ENCODE data around the gene ASTL. TPM values are rescaled to one million over a fixed set of nuclear protein-coding genes. Genes with fewer than 3 reads are reported as not detected.
"Not testable (repeated sequence)": the region's sequence is repeated elsewhere in the genome, so short reads cannot be mapped to it uniquely, and the experiment has no call there.

Gene ASTL
- polyA plus RNA-seq, 1 donor, result 0.04 TPM

DNA sequence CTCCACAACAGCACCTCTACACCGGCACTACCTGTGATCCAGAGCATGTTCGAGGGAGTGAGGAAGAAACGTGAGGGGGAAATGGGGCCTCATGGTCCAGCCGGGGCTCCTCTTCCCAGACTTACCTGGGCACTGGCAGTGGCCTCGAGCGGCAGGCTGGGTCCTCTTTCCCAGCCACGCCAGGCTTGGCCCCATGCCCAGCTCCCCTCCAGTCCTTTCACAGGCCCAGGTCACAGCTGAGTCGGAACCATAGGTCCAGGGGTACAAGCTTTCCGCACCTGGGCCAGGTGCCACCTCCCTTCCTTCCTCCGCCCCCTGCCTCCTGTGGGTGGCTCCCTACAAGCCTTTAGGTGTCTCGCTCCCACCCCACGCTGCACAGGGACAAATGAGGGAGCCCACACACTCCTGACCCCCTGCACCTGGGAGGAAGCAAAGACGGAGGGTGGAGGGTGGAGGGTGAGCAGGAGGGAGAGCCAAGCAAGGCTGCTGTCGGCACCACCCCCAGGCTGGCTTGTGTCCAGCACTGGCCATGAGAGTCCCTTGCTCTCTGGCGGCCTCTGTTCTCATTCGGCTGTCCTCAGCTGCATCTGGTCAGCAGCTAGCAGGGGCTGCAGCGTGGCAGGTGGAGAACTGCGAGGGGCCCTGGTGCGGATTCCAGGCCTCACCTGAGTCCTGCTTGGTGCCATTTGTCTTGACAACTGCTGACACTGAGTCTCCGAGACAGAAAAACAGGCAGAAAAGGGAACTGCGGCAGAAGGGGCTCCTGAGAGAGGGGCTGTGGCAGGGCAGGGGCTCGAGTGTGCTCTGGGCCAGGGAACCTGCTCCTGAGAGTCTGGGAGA lies 48.7 kb downstream of the ASTL start:
- no peaks in the 10 kb centered on the region for H3K36me3 ChIP-seq (ENCODE audit: control insufficient read depth, insufficient read depth, low read length)
- no peak overlapping the region for H3K27ac ChIP-seq (ENCODE audit: low read length)
- DNase-seq, result no peak
- no peaks in the 10 kb centered on the region for H3K9me3 ChIP-seq (ENCODE audit: control insufficient read depth, low read depth, low read length)
- WGBS (ENCODE audit: insufficient coverage, low lambda C conversion rate), result 100% methylated on average over 1 of the region's 22 CpGs
- no peaks in the 10 kb centered on the region for H3K27me3 ChIP-seq (ENCODE audit: control insufficient read depth, insufficient read depth, low read length)
- H3K4me3 ChIP-seq (ENCODE audit: low read length), result no peak overlapping the region
- no peaks in the 10 kb centered on the region for H3K4me1 ChIP-seq (ENCODE audit: control insufficient read depth, insufficient read depth, low read length)

DNA sequence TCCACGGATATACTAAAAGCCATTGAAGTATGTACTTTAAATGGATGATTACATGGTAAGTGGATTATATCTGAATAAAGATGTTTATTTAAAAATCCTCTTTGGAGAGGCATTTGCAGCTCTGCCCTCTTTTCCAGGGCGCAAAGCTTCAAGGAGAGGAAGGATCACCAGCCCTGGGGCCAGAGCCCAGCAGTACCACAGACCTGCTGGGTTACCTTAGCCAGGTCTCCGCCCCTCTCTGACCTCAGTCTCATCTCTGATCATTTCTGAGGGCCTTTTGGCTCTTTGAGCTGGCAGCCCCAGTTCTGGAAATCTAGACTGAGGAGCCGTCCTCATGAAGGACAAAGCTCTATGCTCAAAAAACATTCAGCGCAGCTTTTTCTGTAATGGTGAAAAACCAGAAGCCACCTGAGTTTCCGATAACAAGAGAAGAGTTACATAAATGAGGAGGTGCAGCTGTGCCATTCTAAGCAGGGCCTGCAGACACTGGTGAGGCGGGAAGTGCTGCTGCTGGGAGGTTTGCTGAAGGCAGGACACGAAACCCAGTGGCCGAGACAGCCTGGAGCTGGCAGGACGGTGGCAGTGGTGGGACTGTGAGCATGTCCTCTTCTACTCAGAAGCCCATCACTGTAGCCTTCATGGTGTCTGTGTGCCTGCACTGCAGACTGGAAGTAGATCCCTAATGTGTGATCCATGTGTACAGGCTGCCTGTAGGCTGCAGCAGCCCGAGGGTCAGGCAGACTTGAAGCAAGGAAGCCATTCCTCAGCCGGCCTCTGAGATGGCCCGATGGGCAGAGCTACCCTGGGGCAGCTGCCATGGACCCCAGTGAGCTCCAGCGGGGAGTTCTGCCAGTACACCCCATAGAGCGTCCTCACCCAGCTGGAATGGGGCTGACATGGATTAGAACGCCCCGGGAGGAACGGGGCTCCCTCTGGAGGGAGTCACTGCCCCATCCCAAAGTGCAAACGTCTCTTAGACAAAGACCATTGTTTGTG lies 49.7 kb downstream of the ASTL start:
- H3K27me3 ChIP-seq (ENCODE audit: control insufficient read depth, insufficient read depth, low read length), result no peaks in the 10 kb centered on the region
- no peaks in the 10 kb centered on the region for H3K36me3 ChIP-seq (ENCODE audit: control insufficient read depth, insufficient read depth, low read length)
- no peak overlapping the region for H3K4me3 ChIP-seq (ENCODE audit: low read length)
- no peak for DNase-seq
- H3K27ac ChIP-seq (ENCODE audit: low read length), result no peak overlapping the region
- H3K9me3 ChIP-seq (ENCODE audit: control insufficient read depth, low read depth, low read length), result no peaks in the 10 kb centered on the region
- 92% methylated on average over 2 of the region's 19 CpGs for WGBS (ENCODE audit: insufficient coverage, low lambda C conversion rate)
- H3K4me1 ChIP-seq (ENCODE audit: control insufficient read depth, insufficient read depth, low read length), result no peaks in the 10 kb centered on the region

DNA sequence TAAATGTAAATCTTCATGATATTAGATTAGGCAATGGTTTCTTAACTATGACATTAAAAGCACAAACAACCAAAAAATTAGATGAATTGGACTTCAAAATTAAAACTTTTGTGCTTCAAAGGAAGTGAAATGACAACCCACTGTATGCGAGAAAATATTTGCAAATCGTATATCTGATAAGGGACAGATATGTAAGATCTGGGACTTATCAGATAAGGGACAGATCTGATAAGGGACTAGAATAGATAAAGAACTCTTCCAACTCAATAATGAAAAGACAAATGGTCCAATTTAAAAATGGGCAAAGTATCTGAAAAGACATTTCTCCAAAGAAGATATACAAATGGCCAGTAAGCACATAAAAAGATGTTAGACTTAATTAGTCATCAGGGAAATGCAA lies 51.2 kb downstream of the ASTL start:
- 93% methylated on average over 2 of the region's 2 CpGs for WGBS (ENCODE audit: insufficient coverage, low lambda C conversion rate)
- Histone ChIP-seq H3K4me3 (ENCODE audit: low read length) (no peak overlapping the region), H3K36me3 (ENCODE audit: control insufficient read depth, insufficient read depth, low read length) (no peaks in the 10 kb centered on the region), H3K9me3 (ENCODE audit: control insufficient read depth, low read depth, low read length) (no peaks in the 10 kb centered on the region), H3K4me1 (ENCODE audit: control insufficient read depth, insufficient read depth, low read length) (no peaks in the 10 kb centered on the region), H3K27ac (ENCODE audit: low read length) (no peak overlapping the region), H3K27me3 (ENCODE audit: control insufficient read depth, insufficient read depth, low read length) (no peaks in the 10 kb centered on the region)
- no peak for DNase-seq

DNA sequence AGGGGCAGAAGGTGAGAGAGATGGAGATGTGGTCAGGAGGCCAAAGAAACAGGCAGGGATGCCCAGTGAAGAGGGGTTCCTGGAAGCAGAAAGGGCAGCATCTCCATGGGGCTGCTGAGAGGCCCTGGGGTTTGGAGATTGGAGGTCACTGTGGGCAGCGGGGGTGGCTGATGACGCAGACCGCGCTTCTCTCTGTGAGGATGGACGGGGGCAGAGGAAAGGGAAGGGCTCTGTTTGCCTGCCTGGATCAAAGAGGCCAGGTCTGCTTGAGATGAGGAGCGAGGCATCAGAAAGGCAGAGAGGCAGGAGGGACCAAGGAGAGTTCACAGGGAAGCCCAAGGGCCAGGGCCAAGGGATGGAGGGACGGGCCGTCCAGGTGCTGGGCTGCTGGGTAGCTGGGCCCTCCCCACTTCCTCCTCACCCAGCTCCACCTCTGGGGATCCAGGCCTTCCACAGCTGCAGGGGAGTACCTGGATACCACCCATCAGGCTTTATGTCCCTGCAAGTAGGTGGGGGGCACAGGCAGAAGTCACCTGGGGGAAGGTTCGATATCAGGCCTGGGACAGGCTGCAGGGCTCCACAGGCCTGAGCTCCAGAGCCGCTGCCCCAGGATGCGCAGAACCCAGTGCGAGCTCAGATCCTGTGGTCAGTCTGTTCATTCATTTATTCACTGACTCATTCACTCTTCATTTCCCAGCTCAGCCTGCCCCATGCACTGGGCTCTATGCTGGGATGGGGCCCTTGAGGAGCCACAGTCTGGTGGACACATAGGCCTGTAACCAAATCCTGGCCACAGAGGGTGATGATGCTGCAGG lies 52.6 kb downstream of the ASTL start:
- no peak for DNase-seq
- H3K4me1 ChIP-seq (ENCODE audit: control insufficient read depth, insufficient read depth, low read length), result no peaks in the 10 kb centered on the region
- no peaks in the 10 kb centered on the region for H3K27me3 ChIP-seq (ENCODE audit: control insufficient read depth, insufficient read depth, low read length)
- no peaks in the 10 kb centered on the region for H3K36me3 ChIP-seq (ENCODE audit: control insufficient read depth, insufficient read depth, low read length)
- H3K9me3 ChIP-seq (ENCODE audit: control insufficient read depth, low read depth, low read length), result no peaks in the 10 kb centered on the region
- H3K4me3 ChIP-seq (ENCODE audit: low read length), result no peak overlapping the region
- no CpG with 5 or more reads among the region's 12 CpGs for whole genome bisulfite sequencing (ENCODE audit: insufficient coverage, low lambda C conversion rate)
- H3K27ac ChIP-seq (ENCODE audit: low read length), result no peak overlapping the region

DNA sequence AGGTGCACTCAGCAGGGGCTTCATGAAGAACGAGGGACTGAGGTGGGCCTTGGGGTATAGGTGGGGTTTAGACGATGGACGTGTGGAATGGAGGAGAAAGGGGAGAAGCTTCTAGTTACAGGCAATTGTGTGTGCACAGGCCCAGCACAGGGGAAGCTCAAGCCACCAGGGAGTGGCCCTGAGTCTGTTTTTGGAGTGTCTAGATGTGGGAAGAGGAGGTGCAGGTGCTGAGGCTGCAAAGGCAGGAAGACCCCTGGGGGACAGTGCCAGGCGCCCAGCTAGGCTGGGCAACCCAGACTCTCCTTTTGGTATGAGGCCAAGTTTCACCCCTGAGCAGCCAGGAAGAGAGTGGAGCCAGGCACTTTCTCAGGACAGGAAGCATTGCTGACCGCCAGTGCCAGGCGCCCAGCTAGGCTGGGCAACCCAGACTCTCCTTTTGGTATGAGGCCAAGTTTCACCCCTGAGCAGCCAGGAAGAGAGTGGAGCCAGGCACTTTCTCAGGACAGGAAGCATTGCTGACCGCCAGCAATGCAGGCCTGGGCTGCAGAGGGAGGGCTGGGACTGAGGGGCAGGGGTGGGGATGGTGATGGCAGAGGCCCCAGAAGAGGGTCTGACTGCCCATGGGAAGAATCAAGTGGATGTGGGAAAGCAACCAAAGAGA lies 53.3 kb downstream of the ASTL start:
- not testable (repeated sequence) for H3K36me3 ChIP-seq (ENCODE audit: control insufficient read depth, insufficient read depth, low read length); H3K9me3 ChIP-seq (ENCODE audit: control insufficient read depth, low read depth, low read length); H3K4me3 ChIP-seq (ENCODE audit: low read length); H3K27me3 ChIP-seq (ENCODE audit: control insufficient read depth, insufficient read depth, low read length); H3K4me1 ChIP-seq (ENCODE audit: control insufficient read depth, insufficient read depth, low read length); H3K27ac ChIP-seq (ENCODE audit: low read length); DNase-seq
- no CpG with 5 or more reads among the region's 7 CpGs for WGBS (ENCODE audit: insufficient coverage, low lambda C conversion rate)

DNA sequence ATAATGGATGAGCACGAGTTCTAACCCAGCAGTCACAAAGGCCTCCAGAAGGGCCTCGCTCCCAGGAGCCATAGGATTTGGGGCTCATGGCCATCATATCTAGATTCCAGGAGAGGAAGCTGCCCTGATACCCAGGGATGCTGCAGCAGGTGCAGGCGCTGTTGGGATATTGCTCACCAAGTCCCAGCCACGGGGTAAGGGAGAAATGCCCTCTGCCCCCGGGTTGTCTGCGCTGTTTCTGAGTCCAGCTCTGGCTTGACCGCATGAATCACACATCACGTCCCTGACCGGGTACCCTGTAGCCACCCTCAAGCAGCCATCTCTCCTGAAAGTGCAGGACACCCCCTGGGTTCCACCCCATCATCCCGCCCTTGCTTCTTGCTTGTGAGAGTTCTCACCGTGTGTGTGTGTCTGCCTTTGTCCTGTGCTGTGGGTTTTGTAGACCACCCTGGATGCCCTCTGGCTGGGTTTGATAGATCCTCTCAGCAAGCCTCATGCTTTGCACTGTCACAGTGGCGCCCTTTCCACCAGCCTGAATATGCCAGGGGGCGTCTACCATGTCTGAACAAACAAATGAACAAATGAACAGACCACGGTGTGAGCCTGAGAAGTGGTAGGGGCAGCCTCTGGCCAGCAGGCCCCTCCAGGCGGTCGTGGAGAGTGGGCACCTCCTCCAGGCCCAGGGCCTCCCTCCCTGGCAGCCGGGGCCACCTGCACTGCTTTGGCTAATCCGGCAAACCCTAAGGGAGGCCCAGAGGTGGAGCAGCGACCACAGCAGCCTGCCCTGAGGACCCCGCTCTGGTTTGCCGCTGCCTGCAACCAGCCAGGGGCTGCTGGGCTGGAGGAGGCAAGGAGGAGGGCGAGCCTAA lies 54.1 kb downstream of the ASTL start:
- Histone ChIP-seq H3K4me1 (ENCODE audit: control insufficient read depth, insufficient read depth, low read length) (no peaks in the 10 kb centered on the region), H3K9me3 (ENCODE audit: control insufficient read depth, low read depth, low read length) (no peaks in the 10 kb centered on the region), H3K4me3 (ENCODE audit: low read length) (no peak overlapping the region), H3K27me3 (ENCODE audit: control insufficient read depth, insufficient read depth, low read length) (no peaks in the 10 kb centered on the region), H3K36me3 (ENCODE audit: control insufficient read depth, insufficient read depth, low read length) (no peaks in the 10 kb centered on the region), H3K27ac (ENCODE audit: low read length) (no peak overlapping the region)
- no CpG with 5 or more reads among the region's 22 CpGs for WGBS (ENCODE audit: insufficient coverage, low lambda C conversion rate)
- DNase-seq, result no peak

DNA sequence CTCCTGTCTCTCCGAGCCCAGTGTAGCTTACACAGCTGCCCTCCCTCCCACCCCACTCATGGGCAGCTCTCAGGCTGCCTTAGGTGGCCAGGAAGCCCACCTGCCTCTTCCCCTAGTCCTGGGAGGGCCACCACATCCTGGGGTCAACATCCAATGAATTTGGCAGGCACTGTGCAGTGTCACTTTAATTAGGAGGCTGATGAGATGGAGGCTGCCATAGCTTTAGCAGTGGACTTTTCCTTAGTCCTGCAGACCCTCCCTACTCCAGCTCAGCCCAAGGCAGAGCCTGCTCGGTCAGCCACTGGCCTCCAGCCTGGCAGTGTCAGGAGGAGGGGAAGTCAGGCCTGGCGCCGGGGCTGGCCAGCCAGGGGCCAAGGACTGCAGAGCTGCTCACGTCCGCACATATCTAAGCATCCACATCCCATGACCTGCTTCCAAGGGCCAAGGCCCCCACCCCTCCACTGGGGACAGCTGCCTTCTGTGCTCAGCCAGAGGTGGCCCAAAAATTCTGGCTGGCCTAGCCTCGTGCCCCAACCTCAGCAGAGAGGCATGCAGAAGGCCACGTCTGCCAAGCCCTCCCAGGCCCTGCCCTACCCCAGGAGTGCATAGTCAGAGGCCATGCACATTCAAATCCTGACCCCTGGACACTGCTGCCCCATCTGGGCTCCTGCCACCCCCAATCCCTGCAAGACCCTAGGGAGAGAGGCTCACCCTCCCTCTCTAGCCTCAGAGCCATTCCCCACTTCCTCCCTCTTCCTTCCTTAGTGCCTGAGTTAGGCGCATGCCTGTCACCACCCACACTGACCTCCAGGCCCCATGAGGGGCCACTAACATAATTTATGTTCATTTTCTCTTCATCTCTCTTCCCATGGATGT lies 55.0 kb downstream of the ASTL start:
- WGBS (ENCODE audit: insufficient coverage, low lambda C conversion rate), result no CpG with 5 or more reads among the region's 9 CpGs
- DNase-seq, result no peak
- Histone ChIP-seq H3K27ac (ENCODE audit: low read length) (no peak overlapping the region), H3K36me3 (ENCODE audit: control insufficient read depth, insufficient read depth, low read length) (no peaks in the 10 kb centered on the region), H3K27me3 (ENCODE audit: control insufficient read depth, insufficient read depth, low read length) (no peaks in the 10 kb centered on the region), H3K4me3 (ENCODE audit: low read length) (no peak overlapping the region), H3K4me1 (ENCODE audit: control insufficient read depth, insufficient read depth, low read length) (no peaks in the 10 kb centered on the region), H3K9me3 (ENCODE audit: control insufficient read depth, low read depth, low read length) (no peaks in the 10 kb centered on the region)

DNA sequence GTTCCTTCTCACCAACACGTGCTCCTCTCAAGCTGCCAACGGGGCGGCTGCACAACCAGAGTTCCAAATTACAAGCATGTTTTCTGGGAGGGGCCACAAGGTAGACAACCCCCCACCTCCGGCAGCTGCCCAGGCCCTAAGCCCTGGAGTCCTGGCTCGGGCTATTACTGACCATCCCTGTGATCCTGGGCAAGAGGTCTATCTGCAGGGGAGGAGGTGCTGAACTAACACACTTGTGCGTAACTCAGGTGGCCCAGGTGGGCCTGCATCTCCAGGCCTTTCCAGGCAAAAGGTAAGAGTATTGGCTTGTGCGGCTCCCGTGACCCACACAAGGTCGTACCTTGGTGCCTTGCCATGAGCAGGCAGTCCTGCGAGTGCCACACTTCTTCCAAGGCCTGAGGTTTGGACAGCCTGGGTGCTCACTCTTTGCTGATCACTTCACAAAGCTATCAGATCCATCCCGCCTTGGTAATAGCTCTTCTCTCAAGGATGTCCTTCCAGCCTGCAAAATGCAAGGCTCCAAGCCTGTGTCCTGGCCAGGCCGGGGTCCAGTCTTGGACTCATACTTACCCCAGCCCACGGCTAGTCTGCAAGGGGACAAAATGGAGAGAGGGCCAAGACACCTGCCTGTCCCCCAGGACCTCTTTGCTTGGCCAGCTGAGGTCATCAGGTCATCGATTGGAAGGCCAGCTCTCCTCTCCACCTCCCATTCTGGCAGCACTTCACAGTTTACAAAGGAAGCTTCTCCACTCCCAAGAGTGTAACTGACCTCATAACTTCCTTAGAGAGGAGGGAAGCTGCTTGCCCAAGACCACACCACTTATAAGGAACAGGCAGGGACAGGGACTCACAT lies 55.9 kb downstream of the ASTL start:
- Histone ChIP-seq H3K36me3 (ENCODE audit: control insufficient read depth, insufficient read depth, low read length) (no peaks in the 10 kb centered on the region), H3K9me3 (ENCODE audit: control insufficient read depth, low read depth, low read length) (no peaks in the 10 kb centered on the region), H3K27me3 (ENCODE audit: control insufficient read depth, insufficient read depth, low read length) (no peaks in the 10 kb centered on the region), H3K4me1 (ENCODE audit: control insufficient read depth, insufficient read depth, low read length) (no peaks in the 10 kb centered on the region), H3K27ac (ENCODE audit: low read length) (no peak overlapping the region), H3K4me3 (ENCODE audit: low read length) (no peak overlapping the region)
- no CpG with 5 or more reads among the region's 14 CpGs for WGBS (ENCODE audit: insufficient coverage, low lambda C conversion rate)
- DNase-seq, result no peak

Data from large intestine (tissue), 3 donors.